Right atrium auricular region (tissue), 2 donors: Measurements from ENCODE around the gene MOSPD3. TPM values are rescaled to one million over a fixed set of nuclear protein-coding genes. Genes with fewer than 3 reads are reported as not detected.
"Not testable (repeated sequence)": the region's sequence is repeated elsewhere in the genome, so short reads cannot be mapped to it uniquely, and the experiment has no call there.

Source experiments
- DNase-seq: peaks from one replicate; pipeline ENCODE4 v3.0.0-alpha.2; 2019; ENCODE audit warnings: low spot score
- H3K27ac ChIP-seq, 2 donors: fragments of 200-600 bp; sonication (generic); 1 replicate in 1 of 2; 2 replicates in 1 of 2; pipeline ENCODE4 v1.5.1; 2016 to 2019
- H3K27me3 ChIP-seq, 2 donors: fragments of 200-600 bp; sonication (generic); one replicate each; pipeline versions ENCODE4 v1.5.1 to v1.6.0; 2017 to 2019
- H3K36me3 ChIP-seq: fragments of 200-600 bp; sonication (generic); one replicate; pipeline ENCODE4 v1.5.1; 2016
- H3K4me1 ChIP-seq, 2 donors: fragments of 200-600 bp; sonication (generic); one replicate each; pipeline versions ENCODE4 v1.5.1 to v1.6.0; 2017 to 2019
- H3K4me3 ChIP-seq, 2 donors: fragments of 200-600 bp; sonication (generic); 1 replicate in 1 of 2; 2 replicates in 1 of 2; pipeline ENCODE4 v1.5.1; 2017 to 2019; ENCODE audit warnings: mild to moderate bottlenecking in 1 of 2, moderate library complexity in 1 of 2
- H3K9me3 ChIP-seq, 2 donors: fragments of 200-600 bp; sonication (generic); one replicate each; pipeline ENCODE4 v1.5.1; 2019
- total RNA-seq, 2 donors: library from RNA; depleted of rRNA; stranded (reverse); fragments of >200 nt; gene quantifications; one replicate each; pipeline ENCODE4 v1.1.0, GENCODE V29; 2016
- TF ChIP-seq, protein P1 (sequence below), 2 donors: fragments of 200-600 bp; sonication (generic); IDR thresholded peaks; one replicate each; pipeline ENCODE4 v1.5.1; 2019; ENCODE audit warnings: antibody characterized with exemption in 2 of 2

The MOSPD3 gene
- total RNA-seq, 2 donors from 2014 or later, result 11.8 to 13.5 TPM

DNA sequence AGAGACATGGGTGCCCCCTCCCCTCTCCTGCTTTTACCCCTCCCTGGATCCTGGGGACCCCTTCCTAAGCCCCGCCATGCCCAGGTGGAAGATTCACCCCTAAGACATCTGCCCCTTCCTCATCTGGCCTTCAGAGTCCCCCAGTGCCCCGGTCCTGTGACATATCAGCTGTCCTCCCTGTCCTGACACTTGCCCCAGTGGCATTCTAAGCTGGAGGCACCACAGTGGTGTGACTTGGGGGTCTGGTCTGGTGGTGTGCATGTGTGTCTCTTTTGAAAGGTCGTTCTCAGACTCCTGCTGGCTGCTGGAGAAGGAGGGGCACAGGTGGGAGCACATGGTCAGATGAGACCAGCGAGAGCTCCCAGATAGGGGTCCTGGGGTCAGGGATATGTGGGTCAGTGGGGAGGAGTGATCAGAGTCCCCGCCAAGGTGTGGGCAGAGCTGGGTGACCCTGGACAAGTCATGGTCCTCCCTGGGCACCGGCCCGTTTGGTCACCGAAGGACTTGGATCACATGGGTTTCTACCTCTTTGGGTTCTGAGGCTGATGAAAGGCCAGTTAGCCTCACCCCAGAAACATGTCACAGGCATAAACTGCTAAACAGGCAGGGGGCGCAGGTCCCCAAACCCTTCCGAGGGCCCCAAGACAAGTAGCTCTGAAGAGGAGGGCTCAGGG, 29.7 kb downstream of the MOSPD3 start:
- H3K36me3 ChIP-seq, result no peaks in the 10 kb centered on the region

DNA sequence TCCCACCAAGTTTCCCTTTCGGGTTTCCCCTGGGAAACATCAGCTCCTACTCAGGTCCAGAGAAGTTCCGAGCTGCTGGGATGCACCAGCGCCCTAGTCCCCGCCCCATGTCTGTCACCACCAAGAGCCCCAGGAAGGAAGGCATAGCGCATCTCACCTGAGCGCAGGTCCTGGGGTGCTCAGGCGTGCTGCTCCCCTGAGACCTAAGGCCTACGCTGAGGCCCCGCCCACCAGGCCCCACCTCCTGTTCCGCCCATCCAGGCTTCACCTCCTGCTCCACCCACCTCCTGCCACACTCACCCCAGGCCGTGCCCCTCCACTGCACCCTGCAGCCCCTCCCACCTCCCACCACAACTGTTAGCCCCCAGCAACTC, 30.2 kb downstream of the MOSPD3 start:
- DNase-seq, result no peak
- Histone ChIP-seq H3K27ac (no peak overlapping the region), H3K9me3 (no peaks in the 10 kb centered on the region), H3K4me3 (no peak overlapping the region), H3K4me1 (no peaks in the 10 kb centered on the region), H3K36me3 (no peaks in the 10 kb centered on the region), H3K27me3 (no peaks in the 10 kb centered on the region)
- TF ChIP-seq, protein P1, sequence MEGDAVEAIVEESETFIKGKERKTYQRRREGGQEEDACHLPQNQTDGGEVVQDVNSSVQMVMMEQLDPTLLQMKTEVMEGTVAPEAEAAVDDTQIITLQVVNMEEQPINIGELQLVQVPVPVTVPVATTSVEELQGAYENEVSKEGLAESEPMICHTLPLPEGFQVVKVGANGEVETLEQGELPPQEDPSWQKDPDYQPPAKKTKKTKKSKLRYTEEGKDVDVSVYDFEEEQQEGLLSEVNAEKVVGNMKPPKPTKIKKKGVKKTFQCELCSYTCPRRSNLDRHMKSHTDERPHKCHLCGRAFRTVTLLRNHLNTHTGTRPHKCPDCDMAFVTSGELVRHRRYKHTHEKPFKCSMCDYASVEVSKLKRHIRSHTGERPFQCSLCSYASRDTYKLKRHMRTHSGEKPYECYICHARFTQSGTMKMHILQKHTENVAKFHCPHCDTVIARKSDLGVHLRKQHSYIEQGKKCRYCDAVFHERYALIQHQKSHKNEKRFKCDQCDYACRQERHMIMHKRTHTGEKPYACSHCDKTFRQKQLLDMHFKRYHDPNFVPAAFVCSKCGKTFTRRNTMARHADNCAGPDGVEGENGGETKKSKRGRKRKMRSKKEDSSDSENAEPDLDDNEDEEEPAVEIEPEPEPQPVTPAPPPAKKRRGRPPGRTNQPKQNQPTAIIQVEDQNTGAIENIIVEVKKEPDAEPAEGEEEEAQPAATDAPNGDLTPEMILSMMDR (IDR thresholded peaks at IDR 0.05), result no peak

More for the DNA sequence above, 29.7 kb downstream of the MOSPD3 start:
- no peaks in the 10 kb centered on the region for H3K27me3 ChIP-seq
- TF ChIP-seq, protein P1 (IDR thresholded peaks at IDR 0.05), result no peak
- H3K4me3 ChIP-seq, result no peak overlapping the region
- DNase-seq, result no peak
- H3K4me1 ChIP-seq, result no peaks in the 10 kb centered on the region
- H3K27ac ChIP-seq, result no peak overlapping the region
- no peaks in the 10 kb centered on the region for H3K9me3 ChIP-seq

DNA sequence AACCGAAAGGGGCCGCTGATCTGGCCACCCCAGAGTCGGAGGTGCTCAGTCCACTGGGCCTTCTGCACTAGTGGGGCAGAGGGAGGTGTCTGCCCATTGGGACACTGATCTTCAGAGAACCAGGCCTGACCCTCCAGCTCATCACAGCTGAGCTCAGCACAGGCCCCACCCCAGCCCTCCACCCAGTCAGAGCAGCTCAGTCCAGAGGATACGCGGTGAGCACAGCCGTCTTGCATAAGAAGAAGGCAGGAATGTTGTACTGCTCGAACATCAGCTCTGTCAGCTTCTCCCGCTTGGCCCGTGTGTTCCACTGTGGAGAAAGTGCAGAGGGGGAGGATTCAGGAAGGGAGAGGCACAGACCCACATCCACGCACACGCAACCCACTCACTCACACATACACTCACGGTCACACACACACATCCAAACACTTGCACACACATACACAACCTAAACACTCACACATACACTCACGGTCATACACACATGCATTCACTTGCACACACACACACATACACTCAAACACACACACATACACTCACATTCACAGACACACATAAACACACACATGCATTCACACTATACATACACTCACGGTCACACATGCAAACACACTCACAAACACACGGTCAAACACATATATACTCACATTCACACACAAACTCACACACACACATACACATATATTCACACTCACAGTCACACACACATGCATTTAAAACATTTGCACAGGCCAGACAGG, 37.7 kb downstream of the MOSPD3 start:
- Histone ChIP-seq H3K4me1 (no peaks in the 10 kb centered on the region), H3K4me3 (no peak overlapping the region), H3K9me3 (no peaks in the 10 kb centered on the region), H3K27ac (no peak overlapping the region), H3K36me3 (no peaks in the 10 kb centered on the region), H3K27me3 (peaks cover 0 to 2% of the 10 kb centered on the region in 2 donors)
- no peak for DNase-seq
- TF ChIP-seq, protein P1 (IDR thresholded peaks at IDR 0.05), result no peak

DNA sequence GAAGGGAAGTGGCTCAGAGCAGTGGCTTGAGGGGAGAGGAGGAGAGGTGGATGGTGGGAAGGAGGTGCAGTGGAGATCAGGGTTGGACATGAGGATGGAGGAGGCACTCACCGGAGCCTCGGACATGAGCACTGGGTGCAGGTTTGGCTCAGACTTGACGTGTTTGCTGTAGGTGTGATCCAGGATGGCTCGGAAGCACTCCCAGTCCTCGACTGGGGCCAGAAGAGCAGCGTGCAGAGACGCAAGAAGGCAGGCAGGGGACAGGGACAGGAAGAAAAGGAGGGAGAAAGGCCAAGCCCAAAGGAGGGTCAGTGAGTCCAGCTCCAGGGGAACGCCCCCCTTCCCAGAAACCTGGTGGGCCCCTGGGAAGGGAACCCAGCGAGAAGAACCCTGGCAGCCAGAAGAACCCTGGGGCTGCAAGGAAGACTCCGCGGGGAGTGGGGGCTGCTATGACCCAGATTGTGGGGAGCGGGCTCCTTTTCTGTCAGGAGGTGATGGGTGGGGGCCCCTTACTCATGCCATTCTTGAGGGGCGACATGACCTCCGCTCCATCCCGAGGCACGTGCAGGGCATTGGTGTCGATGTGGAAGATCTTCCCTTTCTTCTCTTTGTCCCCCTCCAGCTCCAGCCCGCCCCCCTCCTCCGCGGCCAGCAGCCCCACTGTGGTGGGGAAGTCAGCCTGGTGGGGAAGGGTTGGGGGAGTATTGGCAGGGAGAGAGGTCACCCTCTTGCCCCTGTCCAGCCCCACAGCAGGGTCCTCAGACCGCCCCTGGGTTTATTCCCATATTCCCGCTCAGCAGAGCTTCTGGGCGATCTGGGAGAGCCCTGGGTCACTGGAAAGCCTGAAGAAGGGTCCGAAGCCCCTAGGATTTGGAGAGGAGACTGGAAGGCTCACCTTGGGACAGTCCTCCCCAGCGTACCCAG, 42.8 kb downstream of the MOSPD3 start:
- H3K27ac ChIP-seq, result no peak overlapping the region
- H3K9me3 ChIP-seq, result no peaks in the 10 kb centered on the region
- TF ChIP-seq, protein P1 (IDR thresholded peaks at IDR 0.05), result no peak
- H3K4me1 ChIP-seq, result peaks cover 0 to 7% of the 10 kb centered on the region in 2 donors
- no peaks in the 10 kb centered on the region for H3K36me3 ChIP-seq
- no peak overlapping the region for H3K4me3 ChIP-seq
- H3K27me3 ChIP-seq, result peaks cover 11 to 22% of the 10 kb centered on the region in 2 donors
- DNase-seq, result no peak

DNA sequence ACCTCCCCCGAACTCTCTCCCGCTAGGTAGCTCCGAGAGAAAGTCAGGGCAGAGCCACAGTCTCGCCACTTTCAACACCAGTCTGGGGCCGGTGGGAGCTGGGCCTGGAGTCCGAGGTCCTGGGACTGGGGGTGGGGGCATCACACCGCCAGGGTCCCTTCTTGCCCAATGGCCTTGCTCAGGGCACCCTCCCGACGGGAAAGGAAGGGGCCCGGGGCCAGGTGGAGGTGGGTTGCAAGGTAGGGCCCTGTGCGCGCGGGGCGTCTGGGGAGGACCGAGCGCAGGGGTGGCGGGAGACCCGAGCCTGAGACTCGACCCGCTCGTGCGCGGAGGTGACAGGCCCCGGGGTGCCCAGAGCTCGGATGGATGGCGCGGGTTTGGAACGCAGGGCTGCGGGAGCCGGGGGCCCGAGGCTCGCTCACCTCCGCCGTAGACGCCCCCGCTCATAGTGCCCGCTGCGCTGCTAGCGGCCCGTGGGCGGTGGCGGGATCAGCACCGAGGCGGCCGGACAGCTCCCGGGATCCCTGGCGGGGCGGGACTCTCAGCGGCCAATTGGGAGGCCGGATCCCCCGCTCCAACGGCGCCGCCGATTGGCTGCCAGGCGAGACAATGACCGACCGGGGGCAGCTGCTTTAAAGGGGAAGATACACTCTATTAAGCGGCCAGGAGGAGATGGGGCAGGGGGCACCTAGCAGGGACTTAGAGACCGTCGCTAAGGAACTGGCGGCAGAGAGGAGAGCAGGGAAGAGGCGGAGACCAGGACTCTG, 43.8 kb downstream of the MOSPD3 start, which contains the start of gene ACTL6B:
ACTL6B (minus strand) TSS at position 541 of the 767 bp plus-strand sequence; CDS start at position 447, 94 bp downstream.
- DNase-seq, result no peak
- H3K4me3 ChIP-seq, result no peak within 1 kb of the TSS

DNA sequence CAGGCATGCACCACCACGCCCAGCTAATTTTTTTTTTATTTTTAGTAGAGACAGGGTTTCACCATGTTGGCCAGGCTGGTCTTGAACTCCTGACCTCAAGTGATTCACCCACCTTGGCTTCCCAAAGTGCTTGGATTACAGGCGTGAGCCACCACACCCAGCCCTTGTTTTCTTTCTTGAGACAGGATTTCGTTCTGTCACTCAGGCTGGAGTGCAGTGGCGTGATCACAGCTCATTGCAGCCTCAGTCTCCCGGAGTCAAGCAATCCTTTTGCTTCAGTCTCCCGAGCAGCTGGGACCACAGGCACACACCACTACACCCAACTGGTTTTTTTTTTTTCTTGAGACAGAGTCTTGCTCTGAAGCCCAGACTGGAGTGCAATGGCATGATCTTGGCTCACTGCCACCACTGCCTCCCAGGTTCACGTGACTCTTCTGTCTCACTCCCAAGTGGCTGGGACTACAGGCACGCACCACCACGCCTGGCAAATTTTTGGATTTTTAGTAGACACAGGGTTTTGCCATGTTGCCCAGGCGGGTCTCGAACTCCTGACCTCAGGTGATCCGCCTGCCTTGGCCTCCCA, 49.9 kb downstream of the MOSPD3 start:
- not testable (repeated sequence) for H3K4me1 ChIP-seq, H3K27ac ChIP-seq, H3K4me3 ChIP-seq, DNase-seq, H3K36me3 ChIP-seq, H3K9me3 ChIP-seq, H3K27me3 ChIP-seq

More for the DNA sequence above, 43.8 kb downstream of the MOSPD3 start, which contains the start of gene ACTL6B:
- Histone ChIP-seq H3K4me1 (peaks cover 0 to 7% of the 10 kb centered on the region in 2 donors), H3K36me3 (no peaks in the 10 kb centered on the region), H3K27me3 (peaks cover 11 to 22% of the 10 kb centered on the region in 2 donors), H3K27ac (no peak within 1 kb of the TSS), H3K9me3 (no peaks in the 10 kb centered on the region)
- TF ChIP-seq, protein P1 (IDR thresholded peaks at IDR 0.05), result no peak
